Stimulated activated naive CD8-positive, alpha-beta T cell treated with anti-CD3 and anti-CD28 coated beads, Interleukin-15, amount 100 ng/mL, for 72 hours (primary cell): ENCODE results near the gene ZBTB39.
A peak's percentile ranks its signal among the peaks of the same experiment; 100 is the strongest.

ENCODE experiments used
- ATAC-seq: fragments of 150-1000 bp; cut with Tn5 transposase; 2 replicates; pipeline ENCODE4 v1.10.0; 2021; ENCODE audit warnings: mild to moderate bottlenecking, moderate library complexity
- DNase-seq, 2 donors: peaks; one replicate each; pipeline ENCODE4 v3.0.0; 2021 to 2022
- H3K27ac Mint-ChIP-seq, 2 donors: one replicate each; pipeline ENCODE4 v1.8.0; 2022; ENCODE audit warnings: mild to moderate bottlenecking in 2 of 2, mixed read lengths in 2 of 2, moderate library complexity in 2 of 2
- H3K27me3 Mint-ChIP-seq: one replicate; pipeline ENCODE4 v1.8.0; 2022; ENCODE audit warnings: mixed read lengths
- H3K4me1 Mint-ChIP-seq: one replicate; pipeline ENCODE4 v1.8.0; 2022; ENCODE audit warnings: mild to moderate bottlenecking, mixed read lengths
- H3K4me3 Mint-ChIP-seq, 2 donors: one replicate each; pipeline ENCODE4 v1.8.0; 2022; ENCODE audit warnings: mild to moderate bottlenecking in 2 of 2, mixed read lengths in 2 of 2, moderate library complexity in 1 of 2
- H3K9me3 Mint-ChIP-seq, 2 donors: one replicate each; pipeline ENCODE4 v1.8.0; 2022; ENCODE audit warnings: mixed read lengths in 2 of 2

Gene ZBTB39

GRCh38 chr12:57016348-57016747 lies 10.0 kb upstream of the ZBTB39 start, which contains the start of gene TAC3:
TSS of gene TAC3 (minus strand) at chr12:57016529. CDS start at chr12:57015797, 732 bp downstream.
- Mint-ChIP-seq H3K27ac (peak within 1 kb of the TSS in 1 of 2 donors; percentile 64), H3K4me1 (peaks cover 19% of the 10 kb centered on the region)
- ATAC-seq = no peak

GRCh38 chr12:57012600-57013465 lies 6.5 kb upstream of the ZBTB39 start:
- H3K9me3 Mint-ChIP-seq = no peaks in the 10 kb centered on the region
- peaks cover 21% of the 10 kb centered on the region for H3K27me3 Mint-ChIP-seq
- H3K4me1 Mint-ChIP-seq = peaks cover 30% of the 10 kb centered on the region
- peak overlapping the region in 1 of 2 donors; percentile 36 for H3K27ac Mint-ChIP-seq
- ATAC-seq (no peak), DNase-seq (no peak)
- no peak overlapping the region for H3K4me3 Mint-ChIP-seq

More at GRCh38 chr12:57016348-57016747, 10.0 kb upstream of the ZBTB39 start, which contains the start of gene TAC3:
- DNase-seq = no peak
- no peak within 1 kb of the TSS for H3K4me3 Mint-ChIP-seq
- peaks cover 21% of the 10 kb centered on the region for H3K27me3 Mint-ChIP-seq
- H3K9me3 Mint-ChIP-seq = no peaks in the 10 kb centered on the region

GRCh38 chr12:57011438-57012424 lies 5.4 kb upstream of the ZBTB39 start:
- Mint-ChIP-seq H3K4me1 (peaks cover 40% of the 10 kb centered on the region), H3K4me3 (peak overlapping the region; percentile 24 to 36), H3K9me3 (no peaks in the 10 kb centered on the region), H3K27me3 (peaks cover 21% of the 10 kb centered on the region), H3K27ac (peak overlapping the region in 1 of 2 donors; percentile 72)
- ATAC-seq (peak; percentile 89), DNase-seq (no peak)

- Mint-ChIP-seq H3K4me1 (peaks cover 45% of the 10 kb centered on the region), H3K27me3 (peaks cover 21% of the 10 kb centered on the region), H3K4me3 (no peak overlapping the region), H3K27ac (no peak overlapping the region), H3K9me3 (no peaks in the 10 kb centered on the region)
- DNase-seq (no peak), ATAC-seq (no peak)
Measured at GRCh38 chr12:57010627-57011247, 4.4 kb upstream of the ZBTB39 start.

- Mint-ChIP-seq H3K4me3 (no peak overlapping the region), H3K27me3 (peaks cover 15% of the 10 kb centered on the region), H3K9me3 (no peaks in the 10 kb centered on the region), H3K27ac (no peak overlapping the region), H3K4me1 (peaks cover 51% of the 10 kb centered on the region)
- ATAC-seq = no peak
- DNase-seq = no peak
Measured at GRCh38 chr12:57009949-57010626, 3.7 kb upstream of the ZBTB39 start.

GRCh38 chr12:57008178-57008577 lies 1.8 kb upstream of the ZBTB39 start:
- Mint-ChIP-seq H3K4me1 (peaks cover 55% of the 10 kb centered on the region), H3K4me3 (no peak overlapping the region), H3K27me3 (no peaks in the 10 kb centered on the region), H3K9me3 (no peaks in the 10 kb centered on the region), H3K27ac (no peak overlapping the region)
- ATAC-seq (peak; percentile 44), DNase-seq (peak in 1 of 2 donors; percentile 25)

- peaks cover 52% of the 10 kb centered on the region for H3K4me1 Mint-ChIP-seq
- H3K4me3 Mint-ChIP-seq = peak overlapping the region; percentile 75 to 76
- no peak for ATAC-seq
- DNase-seq = no peak
- peak overlapping the region in 1 of 2 donors; percentile 29 for H3K27ac Mint-ChIP-seq
- H3K9me3 Mint-ChIP-seq = no peaks in the 10 kb centered on the region
- H3K27me3 Mint-ChIP-seq = no peaks in the 10 kb centered on the region
Measured at GRCh38 chr12:57006809-57007475, 596 bp upstream of the ZBTB39 start.

GRCh38 chr12:57004651-57005050 lies 1.7 kb downstream of the ZBTB39 start:
- Mint-ChIP-seq H3K27me3 (no peaks in the 10 kb centered on the region), H3K4me1 (peaks cover 64% of the 10 kb centered on the region), H3K27ac (no peak overlapping the region), H3K4me3 (peak overlapping the region in 1 of 2 donors; percentile 92), H3K9me3 (no peaks in the 10 kb centered on the region)
- ATAC-seq (no peak), DNase-seq (no peak)

- no peaks in the 10 kb centered on the region for H3K9me3 Mint-ChIP-seq
- no peaks in the 10 kb centered on the region for H3K27me3 Mint-ChIP-seq
- no peak overlapping the region for H3K27ac Mint-ChIP-seq
- no peak for ATAC-seq
- peaks cover 75% of the 10 kb centered on the region for H3K4me1 Mint-ChIP-seq
- DNase-seq = no peak
- H3K4me3 Mint-ChIP-seq = no peak overlapping the region
Measured at GRCh38 chr12:57003395-57003794, 3.0 kb downstream of the ZBTB39 start.

GRCh38 chr12:57001448-57001906 lies 4.9 kb downstream of the ZBTB39 start:
- Mint-ChIP-seq H3K27ac (no peak overlapping the region), H3K4me3 (no peak overlapping the region), H3K27me3 (no peaks in the 10 kb centered on the region), H3K9me3 (no peaks in the 10 kb centered on the region), H3K4me1 (peaks cover 68% of the 10 kb centered on the region)
- ATAC-seq (peak; percentile 60), DNase-seq (peak; percentile 67 to 75)

GRCh38 chr12:57000393-57000792 lies 6.0 kb downstream of the ZBTB39 start:
- DNase-seq (no peak), ATAC-seq (peak; percentile 31)
- no peak overlapping the region for H3K4me3 Mint-ChIP-seq
- peaks cover 69% of the 10 kb centered on the region for H3K4me1 Mint-ChIP-seq
- no peaks in the 10 kb centered on the region for H3K27me3 Mint-ChIP-seq
- H3K27ac Mint-ChIP-seq = no peak overlapping the region
- H3K9me3 Mint-ChIP-seq = no peaks in the 10 kb centered on the region

- Mint-ChIP-seq H3K4me3 (peak overlapping the region in 1 of 2 donors; percentile 33), H3K27ac (no peak overlapping the region), H3K4me1 (peaks cover 61% of the 10 kb centered on the region), H3K27me3 (no peaks in the 10 kb centered on the region), H3K9me3 (no peaks in the 10 kb centered on the region)
- DNase-seq (no peak), ATAC-seq (no peak)
Measured at GRCh38 chr12:56999456-56999855, 6.9 kb downstream of the ZBTB39 start.

- H3K27me3 Mint-ChIP-seq = no peaks in the 10 kb centered on the region
- H3K27ac Mint-ChIP-seq = peak overlapping the region; percentile 19 to 87
- peak overlapping the region; percentile 11 to 57 for H3K4me3 Mint-ChIP-seq
- DNase-seq = peak; percentile 39 to 57
- H3K4me1 Mint-ChIP-seq = peaks cover 61% of the 10 kb centered on the region
- ATAC-seq = peak; percentile 87
- H3K9me3 Mint-ChIP-seq = no peaks in the 10 kb centered on the region
Measured at GRCh38 chr12:56998981-56999380, 7.4 kb downstream of the ZBTB39 start.

GRCh38 chr12:56998316-56998715 lies 8.0 kb downstream of the ZBTB39 start:
- Mint-ChIP-seq H3K27ac (peak overlapping the region; percentile 19 to 87), H3K9me3 (no peaks in the 10 kb centered on the region), H3K27me3 (no peaks in the 10 kb centered on the region), H3K4me3 (peak overlapping the region; percentile 9 to 57), H3K4me1 (peaks cover 61% of the 10 kb centered on the region)
- DNase-seq (no peak), ATAC-seq (no peak)
